Suprapubic skin (tissue), 4 donors: ENCODE data around the gene PCBP3. TPM values are rescaled to one million over a fixed set of nuclear protein-coding genes. Genes with fewer than 3 reads are reported as not detected.

Experiments used
- DNase-seq, 2 donors: peaks; one replicate each; pipeline ENCODE4 v3.0.0-alpha.2; 2019; ENCODE audit warnings: low spot score in 2 of 2
- H3K27ac ChIP-seq: fragments of 200-600 bp; sonication (generic); one replicate; pipeline ENCODE4 v1.5.1; 2019
- H3K27me3 ChIP-seq: fragments of 200-600 bp; sonication (generic); one replicate; pipeline ENCODE4 v1.5.1; 2019
- H3K36me3 ChIP-seq: fragments of 200-600 bp; sonication (generic); one replicate; pipeline ENCODE4 v1.5.1; 2019
- H3K4me1 ChIP-seq: fragments of 200-600 bp; sonication (generic); one replicate; pipeline ENCODE4 v1.5.1; 2019
- H3K4me3 ChIP-seq: fragments of 200-600 bp; sonication (generic); one replicate; pipeline ENCODE4 v1.5.1; 2019; ENCODE audit warnings: mild to moderate bottlenecking
- H3K9me3 ChIP-seq: fragments of 200-600 bp; sonication (generic); one replicate; pipeline ENCODE4 v1.5.1; 2019
- CTCF ChIP-seq, 2 donors: fragments of 200-600 bp in 1 of 2; fragments of 450-650 bp in 1 of 2; sonication (generic) in 1 of 2; IDR thresholded peaks; one replicate each; pipeline ENCODE4 v1.5.1; 2016 to 2019; ENCODE audit warnings: antibody characterized with exemption in 2 of 2, mild to moderate bottlenecking in 1 of 2, moderate library complexity in 1 of 2
- EP300 ChIP-seq: sonication (generic); formaldehyde crosslinking; IDR thresholded peaks from one replicate; pipeline ENCODE4 v1.6.1; 2017; ENCODE audit warnings: antibody characterized with exemption
- POLR2A ChIP-seq, 2 donors: fragments of 450-650 bp; IDR thresholded peaks; one replicate each; pipeline ENCODE4 v1.6.1; 2017; ENCODE audit warnings: antibody characterized with exemption in 2 of 2, mild to moderate bottlenecking in 2 of 2, moderate library complexity in 2 of 2
- POLR2AphosphoS5 ChIP-seq, 3 donors: sonication (generic); formaldehyde crosslinking; IDR thresholded peaks; one replicate each; pipeline ENCODE4 v1.6.1; 2017; ENCODE audit warnings: antibody characterized with exemption in 3 of 3
- WGBS: methylation state at CpG from one replicate; pipeline ENCODE4 v1.1.5; 2018; 5-methylcytosine and 5-hydroxymethylcytosine counted together
- total RNA-seq, 4 donors: library from RNA; depleted of rRNA; stranded (reverse); fragments of >200 nt; gene quantifications; one replicate each; pipeline ENCODE4 v1.1.0, GENCODE V29; 2016

PCBP3 gene
- total RNA-seq, 4 donors from 2014 or later = 0.97 to 7.3 (median 2.7) TPM

GRCh38 chr21:45864436-45864835 is 220.9 kb downstream of the PCBP3 start:
- no peaks in the 10 kb centered on the region for H3K4me1 ChIP-seq
- H3K4me3 ChIP-seq = no peak overlapping the region
- TF ChIP-seq EP300 (no peak), POLR2AphosphoS5 (IDR thresholded peaks at IDR 0.05) (no peak), CTCF (IDR thresholded peaks at IDR 0.05) (no peak), POLR2A (IDR thresholded peaks at IDR 0.05) (no peak)
- no peak overlapping the region for H3K27ac ChIP-seq
- WGBS = 61% methylated on average over 5 of the region's 5 CpGs
- H3K9me3 ChIP-seq = no peaks in the 10 kb centered on the region
- H3K36me3 ChIP-seq = no peaks in the 10 kb centered on the region
- H3K27me3 ChIP-seq = peaks cover 14% of the 10 kb centered on the region
- DNase-seq = no peak

GRCh38 chr21:45865106-45865835 is 221.7 kb downstream of the PCBP3 start:
- H3K4me3 ChIP-seq = no peak overlapping the region
- H3K36me3 ChIP-seq = no peaks in the 10 kb centered on the region
- H3K27ac ChIP-seq = no peak overlapping the region
- H3K27me3 ChIP-seq = peaks cover 14% of the 10 kb centered on the region
- no peaks in the 10 kb centered on the region for H3K9me3 ChIP-seq
- no peaks in the 10 kb centered on the region for H3K4me1 ChIP-seq
- peak in 1 of 2 donors; percentile 38 for DNase-seq
- no peak for TF ChIP-seq EP300
- no peak for TF ChIP-seq POLR2A (IDR thresholded peaks at IDR 0.05)
- no peak for TF ChIP-seq POLR2AphosphoS5 (IDR thresholded peaks at IDR 0.05)
- no peak for TF ChIP-seq CTCF (IDR thresholded peaks at IDR 0.05)
- WGBS = 68% methylated on average over 22 of the region's 27 CpGs

GRCh38 chr21:45866551-45866950 is 223.0 kb downstream of the PCBP3 start:
- no peaks in the 10 kb centered on the region for H3K9me3 ChIP-seq
- no peak overlapping the region for H3K4me3 ChIP-seq
- no peaks in the 10 kb centered on the region for H3K36me3 ChIP-seq
- no peak for TF ChIP-seq CTCF (IDR thresholded peaks at IDR 0.05)
- no peak for TF ChIP-seq EP300
- TF ChIP-seq POLR2AphosphoS5 (IDR thresholded peaks at IDR 0.05) = no peak
- TF ChIP-seq POLR2A (IDR thresholded peaks at IDR 0.05) = no peak
- WGBS = 72% methylated on average over 11 of the region's 11 CpGs
- H3K4me1 ChIP-seq = no peaks in the 10 kb centered on the region
- peak in 1 of 2 donors; percentile 46 for DNase-seq
- peaks cover 14% of the 10 kb centered on the region for H3K27me3 ChIP-seq
- H3K27ac ChIP-seq = no peak overlapping the region

GRCh38 chr21:45867041-45867666 is 223.6 kb downstream of the PCBP3 start:
- Histone ChIP-seq H3K4me1 (no peaks in the 10 kb centered on the region), H3K27ac (no peak overlapping the region), H3K27me3 (peaks cover 14% of the 10 kb centered on the region), H3K9me3 (no peaks in the 10 kb centered on the region), H3K36me3 (no peaks in the 10 kb centered on the region), H3K4me3 (no peak overlapping the region)
- peak in 1 of 2 donors; percentile 44 for DNase-seq
- no peak for TF ChIP-seq CTCF (IDR thresholded peaks at IDR 0.05)
- TF ChIP-seq EP300 = no peak
- TF ChIP-seq POLR2AphosphoS5 (IDR thresholded peaks at IDR 0.05) = no peak
- TF ChIP-seq POLR2A (IDR thresholded peaks at IDR 0.05) = no peak
- 92% methylated on average over 34 of the region's 43 CpGs for WGBS

- Histone ChIP-seq H3K27ac (no peak overlapping the region), H3K4me3 (no peak overlapping the region), H3K27me3 (peaks cover 14% of the 10 kb centered on the region), H3K4me1 (no peaks in the 10 kb centered on the region), H3K36me3 (no peaks in the 10 kb centered on the region), H3K9me3 (no peaks in the 10 kb centered on the region)
- TF ChIP-seq POLR2AphosphoS5 (IDR thresholded peaks at IDR 0.05) = no peak
- TF ChIP-seq CTCF (IDR thresholded peaks at IDR 0.05) = no peak
- TF ChIP-seq EP300 = no peak
- TF ChIP-seq POLR2A (IDR thresholded peaks at IDR 0.05) = no peak
- peak in 1 of 2 donors; percentile 32 for DNase-seq
- WGBS = 97% methylated on average over 21 of the region's 22 CpGs
Measured at GRCh38 chr21:45867671-45868081, 224.2 kb downstream of the PCBP3 start.
